ENCODE measurements around the gene POP4. TPM values are rescaled to one million over a fixed set of nuclear protein-coding genes. Genes with fewer than 3 reads are reported as not detected.

Gene POP4
- total and polyA plus RNA-seq, 10 of the 15 experiments (the other 5 are each of a cell fraction or from before 2014, with no cell fraction given), result 52.1 to 231 (median 118) TPM

DNA sequence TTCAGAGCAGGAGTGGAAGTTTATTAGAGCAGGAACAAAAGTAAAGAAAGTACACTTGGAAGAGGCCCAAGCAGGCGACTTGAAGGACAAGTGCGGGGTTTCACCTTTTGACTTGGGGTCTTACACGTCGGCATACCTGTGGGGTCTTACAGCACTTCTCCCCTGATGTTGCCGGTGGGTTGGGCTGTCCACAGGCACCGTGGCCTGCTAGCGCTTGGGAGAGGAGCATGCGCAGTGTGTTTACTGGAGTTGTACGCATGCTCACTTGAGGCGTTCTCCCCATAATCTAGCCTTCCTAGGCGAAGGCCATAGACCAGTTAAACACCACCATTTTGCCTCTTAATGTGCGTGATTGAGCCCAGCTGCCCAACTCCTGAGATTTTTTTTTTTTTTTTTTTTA lies 34.1 kb downstream of the POP4 start:
- no peak for DNase-seq (ENCODE audit: low read depth, low spot score)
- no TSS peak for BruUV-seq (replicated peaks)
- no peak overlapping the region for H3K4me2 ChIP-seq (ENCODE audit: control insufficient read depth, insufficient read depth)
- SMC1A ChIA-PET (ENCODE audit: uncharacterized antibody, unreplicated experiment), result interaction anchor here (0.6 kb wide), 1 partner anchor 152 kb away, joined by 3 read pairs; no protein-coding TSS in a partner anchor
- no peaks in the 10 kb centered on the region for H3K79me2 ChIP-seq (ENCODE audit: control insufficient read depth, insufficient read depth, low read length)
- no peak overlapping the region for H2AFZ ChIP-seq (ENCODE audit: control insufficient read depth, low read depth, low read length)
- no peaks in the 10 kb centered on the region for H3K27me3 ChIP-seq (replicated peaks in 1 of 2; ENCODE audit: control insufficient read depth in 2 of 2, insufficient read depth in 2 of 2, low read length in 1 of 2)
- FAIRE-seq, result no peak
- no peaks in the 10 kb centered on the region for H3K36me3 ChIP-seq (ENCODE audit: control insufficient read depth in 2 of 2, insufficient read depth in 2 of 2, low read length in 1 of 2)
- ATAC-seq, result no peak
- no peak overlapping the region for H3K9ac ChIP-seq (ENCODE audit: control insufficient read depth, insufficient read depth, low read length)
- no peak overlapping the region for H3K27ac ChIP-seq (ENCODE audit: control insufficient read depth, insufficient read depth)
- no peaks in the 10 kb centered on the region for H3K4me1 ChIP-seq (ENCODE audit: control insufficient read depth, insufficient read depth, low read length)
- CTCF ChIA-PET, result no interaction called here
- POLR2A ChIA-PET, result interaction anchor here (0.7 kb wide), 1 partner anchor 19 kb away, joined by 4 read pairs; no protein-coding TSS in a partner anchor
- no peak overlapping the region for H3K4me3 ChIP-seq
- 81% methylated on average over 12 of the region's 12 CpGs for WGBS (ENCODE audit: insufficient coverage, insufficient replicate concordance, low lambda C conversion rate, missing lambda C conversion rate)
- TF ChIP-seq JUND (IDR thresholded peaks at IDR 0.05; ENCODE audit: low read depth, low read length) (no peak), CBX5 (IDR thresholded peaks at IDR 0.05; ENCODE audit: low read depth) (no peak), ESRRA (IDR thresholded peaks at IDR 0.05; ENCODE audit: low read length) (no peak), MYC (IDR thresholded peaks at IDR 0.05; ENCODE audit: insufficient read depth, insufficient read length, insufficient replicate concordance, low read length, severe bottlenecking) (no peak), RUNX3 (IDR thresholded peaks at IDR 0.05; ENCODE audit: low read length) (no peak), IKZF1 (conservative IDR thresholded peaks at IDR 0.05) (no peak), TBL1XR1 (IDR thresholded peaks at IDR 0.05; ENCODE audit: low read depth, low read length) (no peak), SRF (IDR thresholded peaks at IDR 0.05; ENCODE audit: low read depth in 2 of 2, low read length in 2 of 2) (no peak), MXI1 (IDR thresholded peaks at IDR 0.05; ENCODE audit: low read depth, low read length) (no peak), TCF12 (IDR thresholded peaks at IDR 0.05; ENCODE audit: low read depth, low read length) (no peak), NFXL1 (IDR thresholded peaks at IDR 0.05; ENCODE audit: borderline replicate concordance) (no peak), ZSCAN29 (IDR thresholded peaks at IDR 0.05) (no peak), SP1 (IDR thresholded peaks at IDR 0.05; ENCODE audit: low read depth, low read length) (no peak)
- intact Hi-C loops (cut with micrococcal nuclease; ENCODE audit: unreplicated experiment) (no loop called here), in situ Hi-C loops (cut with MboI) (no loop called here)
- RAD21 ChIA-PET (ENCODE audit: unreplicated experiment), result no interaction called here
- H4K20me1 ChIP-seq (ENCODE audit: control insufficient read depth, insufficient read depth), result no peaks in the 10 kb centered on the region
- no peaks in the 10 kb centered on the region for H3K9me3 ChIP-seq (replicated peaks; ENCODE audit: control insufficient read depth, insufficient read depth, low read length)
